ENCODE measurements around the gene ALG9.
"Not testable (repeated sequence)": the region's sequence is repeated elsewhere in the genome, so short reads cannot be mapped to it uniquely, and the experiment has no call there.

- TF ChIP-seq GABPA (IDR thresholded peaks at IDR 0.05; ENCODE audit: low read depth); CTCF (IDR thresholded peaks at IDR 0.05; ENCODE audit: insufficient read depth, low read length): not testable (repeated sequence)
Measured at GRCh38 chr11:111784311-111784710, 87.1 kb downstream of the ALG9 start.

Measured in HL-60 (cell line).